Measurements from ENCODE around the gene POMC.
"Not testable (repeated sequence)": the region's sequence is repeated elsewhere in the genome, so short reads cannot be mapped to it uniquely, and the experiment has no call there.

The POMC gene

GRCh38 chr2:25215232-25215631 is 46.9 kb upstream of the POMC start:
- Histone ChIP-seq H3K9me2 (ENCODE audit: low read depth, low read length) (no peaks in the 10 kb centered on the region), H2AFZ (ENCODE audit: low read length) (no peak overlapping the region), H3K79me2 (ENCODE audit: insufficient read depth, low read length) (no peaks in the 10 kb centered on the region), H3K27ac (ENCODE audit: low read depth, low read length, poor library complexity, severe bottlenecking) (no peak overlapping the region), H3K27me3 (ENCODE audit: insufficient read depth, low read length) (peaks cover 5% of the 10 kb centered on the region; the same call in 1 of the 2 replicates), H3K4me1 (ENCODE audit: insufficient read depth, low read length, severe bottlenecking) (no peaks in the 10 kb centered on the region), H3K9ac (ENCODE audit: low read length) (no peak overlapping the region), H3K4me3 (ENCODE audit: low read depth, low read length, poor library complexity, severe bottlenecking) (no peak overlapping the region), H3K36me3 (ENCODE audit: insufficient read depth, low read length) (no peaks in the 10 kb centered on the region), H3F3A (ENCODE audit: insufficient read depth, low read length) (no peaks in the 10 kb centered on the region), H3K4me2 (ENCODE audit: low read length) (no peak overlapping the region), H3K9me3 (ENCODE audit: low read length) (no peaks in the 10 kb centered on the region), H4K20me1 (ENCODE audit: insufficient read depth, low read length) (no peaks in the 10 kb centered on the region)
- no peak for TF ChIP-seq EZH2 (IDR thresholded peaks at IDR 0.05; ENCODE audit: borderline replicate concordance, low read length)
- TF ChIP-seq CTCF (IDR thresholded peaks at IDR 0.05; ENCODE audit: low read length), result no peak

GRCh38 chr2:25213229-25213628 is 44.8 kb upstream of the POMC start:
- no peak overlapping the region for H2AFZ ChIP-seq (ENCODE audit: low read length)
- TF ChIP-seq EZH2 (IDR thresholded peaks at IDR 0.05; ENCODE audit: borderline replicate concordance, low read length), result no peak
- TF ChIP-seq CTCF (IDR thresholded peaks at IDR 0.05; ENCODE audit: low read length), result no peak

GRCh38 chr2:25210923-25211322 is 42.5 kb upstream of the POMC start:
- H3K9ac ChIP-seq (ENCODE audit: low read length); H3K27ac ChIP-seq (ENCODE audit: low read depth, low read length, poor library complexity, severe bottlenecking); H3K9me2 ChIP-seq (ENCODE audit: low read depth, low read length); H3F3A ChIP-seq (ENCODE audit: insufficient read depth, low read length); H3K9me3 ChIP-seq (ENCODE audit: low read length); H4K20me1 ChIP-seq (ENCODE audit: insufficient read depth, low read length); H3K4me1 ChIP-seq (ENCODE audit: insufficient read depth, low read length, severe bottlenecking); H3K36me3 ChIP-seq (ENCODE audit: insufficient read depth, low read length); H2AFZ ChIP-seq (ENCODE audit: low read length); H3K79me2 ChIP-seq (ENCODE audit: insufficient read depth, low read length); H3K4me2 ChIP-seq (ENCODE audit: low read length); H3K4me3 ChIP-seq (ENCODE audit: low read depth, low read length, poor library complexity, severe bottlenecking): not testable (repeated sequence)
- peaks cover 21% of the 10 kb centered on the region for H3K27me3 ChIP-seq (ENCODE audit: insufficient read depth, low read length)

More at GRCh38 chr2:25213229-25213628, 44.8 kb upstream of the POMC start:
- no peak overlapping the region for H3K4me2 ChIP-seq (ENCODE audit: low read length)
- no peaks in the 10 kb centered on the region for H3K79me2 ChIP-seq (ENCODE audit: insufficient read depth, low read length)
- no peaks in the 10 kb centered on the region for H4K20me1 ChIP-seq (ENCODE audit: insufficient read depth, low read length)
- H3K27me3 ChIP-seq (ENCODE audit: insufficient read depth, low read length), result peaks cover 15% of the 10 kb centered on the region; the same call in 1 of the 2 replicates
- H3K9me2 ChIP-seq (ENCODE audit: low read depth, low read length), result no peaks in the 10 kb centered on the region
- no peak overlapping the region for H3K4me3 ChIP-seq (ENCODE audit: low read depth, low read length, poor library complexity, severe bottlenecking)
- H3K27ac ChIP-seq (ENCODE audit: low read depth, low read length, poor library complexity, severe bottlenecking), result no peak overlapping the region
- H3K9ac ChIP-seq (ENCODE audit: low read length), result no peak overlapping the region
- H3K9me3 ChIP-seq (ENCODE audit: low read length), result no peaks in the 10 kb centered on the region
- H3F3A ChIP-seq (ENCODE audit: insufficient read depth, low read length), result no peaks in the 10 kb centered on the region
- H3K36me3 ChIP-seq (ENCODE audit: insufficient read depth, low read length), result no peaks in the 10 kb centered on the region
- H3K4me1 ChIP-seq (ENCODE audit: insufficient read depth, low read length, severe bottlenecking), result peaks cover 6% of the 10 kb centered on the region

GRCh38 chr2:25207078-25207545 is 38.7 kb upstream of the POMC start:
- Histone ChIP-seq H3K27ac (ENCODE audit: low read depth, low read length, poor library complexity, severe bottlenecking) (no peak overlapping the region), H4K20me1 (ENCODE audit: insufficient read depth, low read length) (no peaks in the 10 kb centered on the region), H3K4me2 (ENCODE audit: low read length) (no peak overlapping the region), H3K4me1 (ENCODE audit: insufficient read depth, low read length, severe bottlenecking) (peaks cover 6% of the 10 kb centered on the region), H3K4me3 (ENCODE audit: low read depth, low read length, poor library complexity, severe bottlenecking) (no peak overlapping the region), H3K27me3 (ENCODE audit: insufficient read depth, low read length) (peaks cover 20% of the 10 kb centered on the region), H3K9ac (ENCODE audit: low read length) (no peak overlapping the region), H3K9me3 (ENCODE audit: low read length) (no peaks in the 10 kb centered on the region), H3K9me2 (ENCODE audit: low read depth, low read length) (no peaks in the 10 kb centered on the region), H3K79me2 (ENCODE audit: insufficient read depth, low read length) (no peaks in the 10 kb centered on the region), H3K36me3 (ENCODE audit: insufficient read depth, low read length) (no peaks in the 10 kb centered on the region), H2AFZ (ENCODE audit: low read length) (no peak overlapping the region), H3F3A (ENCODE audit: insufficient read depth, low read length) (no peaks in the 10 kb centered on the region)
- TF ChIP-seq CTCF (IDR thresholded peaks at IDR 0.05; ENCODE audit: low read length), result no peak
- no peak for TF ChIP-seq EZH2 (IDR thresholded peaks at IDR 0.05; ENCODE audit: borderline replicate concordance, low read length)

All from OCI-LY1 (cell line).